Right renal cortex interstitium (tissue), 3 donors: ENCODE results near the gene MGMT. TPM values are rescaled to one million over a fixed set of nuclear protein-coding genes. Genes with fewer than 3 reads are reported as not detected.

Experiments
- DNase-seq, 3 donors: peaks; one replicate each; pipeline ENCODE4 v3.0.0-alpha.2; 2013; ENCODE audit warnings: low read depth in 3 of 3, low spot score in 2 of 3
- polyA plus RNA-seq, 3 donors: library from polyadenylated mRNA; unstranded; fragments of 120-200 nt; gene quantifications; one replicate each; pipeline ENCODE4 v1.2.1, GENCODE V29; 2013; ENCODE audit not compliant: insufficient read length in 3 of 3

The MGMT gene
- polyA plus RNA-seq, 3 donors, result 15.7 to 21.3 (median 18.3) TPM

DNA sequence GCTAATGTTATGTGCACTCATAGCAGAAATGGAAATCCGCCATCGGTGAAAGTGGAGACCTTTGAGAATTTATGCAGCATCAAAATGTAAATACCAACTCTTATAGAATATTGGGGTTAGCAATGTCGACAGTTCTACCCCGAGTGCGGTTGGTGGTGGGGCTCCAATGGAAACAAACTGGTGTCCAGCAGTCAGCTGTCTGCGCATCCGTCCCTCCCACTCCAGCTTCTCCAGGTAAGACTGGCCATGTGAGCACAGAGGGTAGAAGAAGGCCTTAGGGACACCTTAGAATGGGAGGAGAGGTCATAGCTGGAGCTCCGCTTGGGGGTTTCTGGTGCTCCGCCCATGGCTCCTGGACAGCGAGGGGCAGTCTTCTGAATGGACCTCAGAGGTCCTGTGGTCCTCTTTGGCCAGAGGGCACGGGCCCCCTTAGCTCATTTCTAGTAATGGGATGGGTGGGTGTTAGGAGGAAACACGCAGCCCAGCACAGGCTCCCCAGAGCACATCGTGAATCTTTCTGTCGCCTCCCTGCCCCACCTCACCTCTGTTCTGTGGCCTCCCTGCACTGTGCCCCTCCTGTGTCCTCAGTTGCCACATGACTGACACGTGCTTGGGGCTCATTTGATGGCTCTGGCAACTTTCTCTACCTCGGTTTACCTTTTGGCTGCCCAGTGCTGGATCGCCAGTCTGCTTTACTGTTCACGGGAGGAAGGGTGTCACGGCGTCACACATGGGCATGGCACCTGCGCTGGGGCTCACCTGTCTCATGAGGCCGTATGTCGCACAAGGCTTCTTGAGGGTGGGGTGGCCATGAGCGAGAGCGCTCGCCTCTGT, 50.0 kb downstream of the MGMT start:
- DNase-seq, result no peak

DNA sequence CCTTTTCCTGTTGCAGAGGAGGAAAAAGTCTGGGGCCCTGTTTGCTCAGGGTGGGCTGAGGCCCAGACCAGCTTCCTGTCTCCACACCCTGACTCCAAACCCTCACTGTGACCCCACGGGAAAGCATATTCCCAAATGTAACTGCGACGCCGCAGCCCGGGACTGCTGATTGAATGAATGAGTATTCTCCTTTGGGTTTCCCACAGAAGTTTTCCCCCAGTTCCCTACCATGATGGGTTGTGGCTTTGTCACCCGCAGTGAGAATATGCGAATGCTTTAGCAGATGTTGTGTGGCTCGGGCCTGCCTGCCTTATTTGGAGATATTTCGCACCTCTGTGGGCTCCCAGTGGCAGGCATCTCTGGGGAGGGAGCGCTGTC, 50.6 kb downstream of the MGMT start:
- no peak for DNase-seq

DNA sequence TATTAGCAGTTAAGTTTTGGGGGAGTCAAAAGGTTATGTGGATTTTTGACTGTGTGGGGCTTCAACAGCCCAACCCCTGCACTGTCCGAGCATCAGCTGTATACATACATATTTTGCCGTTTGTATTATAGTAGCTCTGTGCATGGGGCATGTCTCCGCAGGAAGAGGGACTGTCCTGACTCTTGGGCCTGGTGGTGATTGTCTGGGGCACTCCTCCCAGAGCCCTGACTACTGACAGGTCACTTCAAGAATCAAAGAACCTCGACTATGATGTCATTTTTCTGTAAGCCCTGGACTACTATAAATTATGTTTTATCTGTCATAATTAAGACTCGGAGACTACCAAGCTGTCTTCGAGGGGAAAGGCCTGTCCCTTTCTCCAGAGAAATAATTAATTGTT, 51.8 kb downstream of the MGMT start:
- DNase-seq, result no peak

DNA sequence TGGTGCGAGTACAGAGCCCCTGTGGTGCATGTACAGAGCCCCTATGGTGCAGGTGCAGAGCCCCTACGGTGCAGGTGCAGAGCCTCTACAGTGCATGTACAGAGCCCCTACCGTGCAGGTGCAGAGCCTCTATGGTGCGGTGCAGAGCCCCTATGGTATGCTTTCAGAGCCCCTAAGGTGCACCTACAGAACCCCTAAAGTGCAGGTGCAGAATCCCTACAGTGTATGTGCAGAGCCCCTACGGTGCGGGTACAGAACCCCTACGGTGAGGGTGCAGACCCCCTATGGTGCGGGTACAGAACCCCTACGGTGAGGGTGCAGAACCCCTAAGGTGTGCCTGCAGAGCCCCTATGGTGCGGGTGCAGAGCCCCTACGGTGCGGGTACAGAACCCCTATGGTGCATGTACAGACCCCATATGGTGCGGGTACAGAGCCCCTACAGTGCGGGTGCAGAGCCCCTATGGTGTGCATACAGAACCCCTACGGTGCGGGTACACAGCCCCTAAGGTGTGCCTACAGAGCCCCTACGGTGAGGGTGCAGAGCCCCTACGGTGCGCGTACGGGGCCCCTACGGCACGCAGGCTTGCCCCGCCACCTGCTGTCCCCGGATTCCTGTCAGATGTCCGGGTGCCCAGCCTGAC, 53.5 kb downstream of the MGMT start:
- DNase-seq, result no peak

DNA sequence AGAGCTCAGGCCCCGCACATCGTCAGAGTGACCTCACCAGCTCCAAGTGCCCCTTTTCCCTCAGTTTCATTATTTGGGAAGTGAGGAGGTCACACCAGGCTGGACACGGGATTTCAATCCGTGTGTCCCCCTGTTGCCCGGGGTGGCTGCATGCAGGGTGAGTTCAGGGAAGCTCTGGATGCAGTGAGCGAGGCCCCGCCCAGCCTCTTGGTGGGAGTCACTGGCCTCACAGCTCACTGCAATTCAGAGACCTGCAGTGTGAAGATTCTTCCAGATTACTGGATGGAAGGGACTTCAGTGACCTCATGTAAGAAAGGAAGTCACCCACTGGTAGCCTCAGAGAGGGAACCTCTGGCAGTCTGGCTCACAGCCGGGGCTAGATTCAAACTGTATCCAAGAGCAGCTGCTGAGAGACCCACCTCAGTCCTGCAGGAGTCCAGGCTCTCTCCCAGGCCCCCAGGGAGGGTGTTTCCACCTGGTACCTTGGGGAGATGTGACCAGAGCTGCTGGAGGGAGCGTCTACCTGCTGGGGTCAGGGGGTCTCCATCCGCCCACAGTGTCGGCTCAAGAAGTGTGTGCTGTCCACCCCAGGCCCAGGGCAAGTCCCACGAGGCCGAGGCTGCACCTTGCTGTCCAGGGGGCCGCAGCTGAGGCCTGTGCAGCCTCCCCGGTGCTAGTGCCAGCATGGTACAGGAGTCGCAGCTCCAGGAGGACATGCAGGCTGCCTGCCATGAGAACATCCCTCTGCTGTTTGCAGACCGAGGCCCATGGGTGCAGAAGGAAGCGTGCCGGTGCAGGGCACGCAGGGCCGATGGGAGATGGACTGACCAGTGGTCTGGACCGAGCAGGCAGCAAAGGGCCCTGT, 54.4 kb downstream of the MGMT start:
- no peak for DNase-seq

DNA sequence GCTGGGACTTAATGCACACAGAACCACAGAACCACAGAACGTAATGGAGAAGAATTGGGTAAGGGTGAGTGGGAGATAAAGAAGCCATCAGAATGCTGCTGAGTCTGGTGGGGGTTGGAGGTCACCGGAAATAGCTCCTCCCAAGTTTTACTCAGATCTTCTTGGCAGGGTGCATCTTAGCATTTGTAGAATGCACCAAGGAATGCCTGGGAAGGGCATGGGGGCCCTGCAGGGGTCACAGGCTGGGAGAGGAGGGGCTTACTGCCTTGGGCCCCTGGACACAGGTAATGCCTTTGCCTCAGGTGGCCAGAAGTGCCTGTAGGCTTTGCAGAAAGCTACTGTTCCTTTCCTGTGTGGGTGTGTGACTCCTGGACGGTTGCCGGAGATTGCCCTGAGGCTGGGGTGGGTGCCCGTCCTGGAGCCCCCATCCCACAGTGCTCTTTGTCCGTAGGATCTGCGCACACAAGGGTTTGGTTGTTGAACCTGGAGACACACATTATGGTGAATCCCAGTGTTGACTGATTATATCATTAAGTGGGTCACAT, 55.1 kb downstream of the MGMT start:
- no peak for DNase-seq

DNA sequence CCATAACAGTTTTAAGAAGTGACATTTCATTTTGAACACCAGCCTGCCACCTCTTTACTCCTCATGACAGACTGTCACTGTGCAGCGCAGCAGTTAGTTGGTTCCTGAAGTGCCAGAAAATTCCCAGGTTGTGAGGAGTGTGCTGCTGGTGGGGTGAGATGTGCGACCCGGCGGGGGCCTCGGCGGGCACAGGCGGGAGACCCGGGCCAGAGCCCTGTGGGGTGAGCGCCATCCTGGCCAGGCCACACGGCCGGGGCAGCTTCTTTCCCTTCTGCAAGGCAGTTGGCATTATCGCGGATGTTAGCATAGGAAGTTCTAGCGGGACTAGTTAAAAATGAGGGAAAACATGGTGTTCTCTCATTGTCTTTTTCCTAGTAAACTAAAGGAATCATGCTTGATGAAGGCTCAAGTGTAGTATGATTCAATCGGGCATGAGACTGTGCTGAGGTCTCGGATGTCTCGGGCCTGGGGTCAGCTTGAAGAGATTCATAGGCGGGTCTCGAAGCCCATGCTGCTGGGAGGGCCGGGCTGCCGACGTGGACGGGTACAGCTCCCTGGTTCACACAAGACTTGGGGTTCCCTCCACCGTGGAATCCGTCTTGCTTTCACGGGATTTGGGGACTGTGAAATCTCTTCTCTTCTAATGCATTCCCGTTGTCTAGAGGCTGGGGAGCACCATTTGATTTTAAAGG, 56.1 kb downstream of the MGMT start:
- no peak for DNase-seq

DNA sequence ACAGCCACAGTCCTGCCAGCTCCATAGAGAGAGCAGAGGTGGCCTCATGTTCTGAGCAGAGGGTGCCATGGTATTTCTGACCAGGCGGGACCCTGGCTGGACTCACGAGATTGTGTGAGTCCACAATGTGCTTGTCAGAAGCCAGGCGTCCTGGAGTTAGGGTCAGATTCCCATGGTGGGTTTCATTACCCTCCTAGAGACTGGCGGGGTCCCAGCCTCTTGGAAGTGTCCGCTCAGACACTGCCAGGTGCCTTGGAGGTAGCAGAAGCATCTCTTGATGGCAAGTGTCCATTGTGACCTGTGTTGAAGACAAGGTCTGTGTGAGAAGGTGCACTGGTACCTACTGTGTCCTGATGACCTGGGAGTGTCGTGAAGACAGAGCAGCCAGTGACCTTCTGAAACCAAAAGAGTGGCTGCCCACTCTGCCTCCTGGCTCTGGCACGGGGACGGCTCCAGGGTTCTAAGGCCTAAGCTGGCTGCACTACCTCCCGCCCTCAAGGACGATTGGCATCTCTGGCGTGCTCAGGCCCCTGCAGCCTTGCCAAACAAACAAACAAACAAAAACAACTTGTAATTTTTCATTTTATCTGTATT, 56.8 kb downstream of the MGMT start:
- no peak for DNase-seq

DNA sequence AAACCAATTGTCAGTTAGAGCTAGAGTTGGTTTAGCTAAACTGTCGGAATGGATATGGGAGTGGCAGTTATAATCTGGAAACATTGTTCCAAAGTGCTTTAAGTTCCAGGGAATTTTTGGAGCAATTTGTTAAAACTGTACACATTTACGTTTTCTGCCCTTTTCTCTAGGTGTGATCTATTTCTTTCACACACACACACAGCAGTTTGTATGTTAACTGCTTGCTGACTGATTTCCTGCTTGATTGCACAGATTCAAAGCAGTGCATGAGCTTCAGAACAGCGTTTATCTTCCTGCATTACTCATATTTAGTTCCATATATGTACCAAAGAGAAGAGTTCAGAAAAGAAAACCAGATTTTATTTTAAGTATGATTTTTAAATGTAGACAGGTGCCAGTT, 57.9 kb downstream of the MGMT start:
- no peak for DNase-seq

DNA sequence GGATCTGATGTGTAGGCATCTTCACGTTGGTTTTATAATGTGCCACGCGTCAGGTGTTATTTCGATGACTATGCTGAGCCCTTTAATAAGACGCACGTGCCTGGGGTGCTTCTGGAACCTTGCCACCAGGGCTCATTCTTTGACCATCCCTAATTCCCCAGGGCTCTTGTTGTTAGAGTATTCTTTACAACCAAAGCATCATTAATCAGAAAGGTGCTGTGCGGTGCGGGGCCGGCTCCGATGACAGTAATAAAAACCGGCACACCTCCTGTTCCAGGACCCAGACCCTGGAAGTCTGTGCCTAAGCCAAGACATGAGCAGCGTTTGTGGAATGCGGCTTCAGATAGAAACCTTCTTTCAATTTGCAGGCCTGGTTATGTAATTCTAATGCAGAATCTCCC, 58.4 kb downstream of the MGMT start:
- DNase-seq, result no peak

DNA sequence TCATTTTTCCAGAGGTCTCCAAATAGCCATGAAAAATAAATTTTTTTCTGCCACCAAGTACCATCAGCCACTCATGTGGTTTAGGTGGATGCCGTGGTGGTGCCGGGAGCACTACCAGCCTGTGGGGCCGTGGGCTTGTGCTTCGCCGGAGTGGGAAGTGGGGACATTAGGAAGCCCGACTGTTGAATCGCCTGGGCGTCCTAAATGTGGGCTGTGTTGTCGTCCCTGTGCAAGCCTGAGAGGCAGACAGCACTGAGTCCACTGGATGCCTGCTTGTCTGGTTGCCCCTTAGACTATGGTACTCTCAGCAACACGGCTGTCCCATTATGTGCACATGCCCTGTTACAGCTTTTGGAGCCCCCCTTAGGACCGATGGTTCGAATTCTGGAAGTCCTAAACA, 59.9 kb downstream of the MGMT start:
- no peak for DNase-seq

DNA sequence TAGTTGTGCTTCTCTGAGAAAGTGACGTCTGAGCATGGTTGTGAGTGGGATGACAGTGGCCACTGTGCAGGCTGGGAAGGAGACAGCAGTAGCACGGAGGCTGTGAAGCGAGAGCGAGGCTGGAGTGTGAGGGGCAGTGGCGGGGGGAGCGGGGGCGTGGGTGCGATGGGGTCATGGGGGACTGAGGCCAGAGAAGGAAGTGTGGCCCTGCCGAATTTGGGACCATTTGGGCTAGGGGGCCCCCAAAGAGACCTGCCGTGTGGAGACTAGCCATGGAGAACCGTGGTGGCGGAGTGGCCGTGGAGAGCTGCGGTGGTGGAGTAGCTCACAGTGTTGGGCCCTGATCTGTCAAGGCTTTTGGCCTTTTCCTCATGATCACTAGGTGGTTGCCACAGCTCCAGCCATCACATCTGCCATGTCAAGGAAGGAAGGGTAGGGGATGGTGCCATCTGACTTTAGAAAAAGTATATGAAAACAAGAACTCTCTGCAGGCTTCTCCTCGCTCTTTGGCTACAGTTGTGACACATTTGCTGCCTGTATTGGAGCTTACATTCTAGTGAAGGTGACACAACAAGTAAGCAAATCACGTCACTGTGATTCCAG, 61.4 kb downstream of the MGMT start:
- DNase-seq, result no peak

DNA sequence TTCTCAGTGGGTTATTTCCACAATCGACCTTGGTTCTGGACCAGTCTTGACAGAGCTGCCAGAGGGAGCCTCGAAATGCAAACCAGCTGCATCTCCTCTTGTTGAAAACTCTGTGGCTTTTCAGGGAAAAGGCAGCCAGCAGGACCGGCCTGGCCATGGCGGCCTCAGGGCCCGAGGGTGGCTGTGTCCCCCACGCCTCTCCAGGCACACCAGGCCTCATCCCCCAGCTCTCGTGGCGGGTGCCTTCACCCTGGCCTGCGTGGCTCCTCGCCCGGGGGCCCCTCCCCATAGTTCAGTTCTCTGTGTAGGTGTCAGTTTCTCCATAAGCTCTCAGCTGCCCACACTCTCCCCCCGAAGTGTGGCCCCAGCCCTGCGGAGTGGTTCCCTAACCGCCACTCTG, 63.5 kb downstream of the MGMT start:
- DNase-seq, result no peak

DNA sequence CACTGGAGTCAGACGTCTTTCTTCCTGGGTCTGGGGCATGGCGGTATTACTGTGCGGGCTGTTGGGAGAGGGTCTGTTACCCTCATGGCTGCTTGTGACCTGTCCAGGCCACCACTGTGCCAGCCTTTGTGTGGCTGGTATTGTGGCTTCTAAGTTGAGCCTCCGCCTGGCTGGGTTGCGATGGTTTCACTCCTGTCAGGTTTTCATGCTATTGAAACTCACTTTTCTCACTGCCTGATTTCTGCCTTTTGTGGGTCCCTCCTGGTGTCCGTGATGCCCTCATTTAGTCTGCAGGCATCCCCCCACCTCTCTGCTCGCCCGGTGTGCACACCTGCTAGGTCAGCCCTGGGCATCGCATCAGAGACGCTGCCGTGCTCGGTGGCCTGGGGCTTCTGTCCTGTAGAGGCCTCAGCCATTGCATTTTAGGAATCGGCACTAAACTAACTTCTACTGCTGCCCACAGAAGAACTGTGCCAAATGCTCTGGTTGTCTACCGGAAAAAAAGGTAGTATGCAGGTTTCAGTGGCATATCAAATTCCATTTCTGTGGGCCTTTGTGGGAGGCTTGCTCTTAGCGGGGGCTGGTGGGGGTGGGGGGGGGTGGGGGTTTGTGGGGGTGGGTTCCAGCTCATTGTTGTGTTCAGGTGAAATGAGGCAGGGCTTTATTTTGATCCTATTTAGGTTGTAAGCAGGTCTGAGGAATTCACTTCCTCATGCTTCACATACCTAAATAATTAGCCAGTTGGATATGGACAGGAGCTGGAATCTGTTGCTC, 64.3 kb downstream of the MGMT start:
- DNase-seq, result no peak

DNA sequence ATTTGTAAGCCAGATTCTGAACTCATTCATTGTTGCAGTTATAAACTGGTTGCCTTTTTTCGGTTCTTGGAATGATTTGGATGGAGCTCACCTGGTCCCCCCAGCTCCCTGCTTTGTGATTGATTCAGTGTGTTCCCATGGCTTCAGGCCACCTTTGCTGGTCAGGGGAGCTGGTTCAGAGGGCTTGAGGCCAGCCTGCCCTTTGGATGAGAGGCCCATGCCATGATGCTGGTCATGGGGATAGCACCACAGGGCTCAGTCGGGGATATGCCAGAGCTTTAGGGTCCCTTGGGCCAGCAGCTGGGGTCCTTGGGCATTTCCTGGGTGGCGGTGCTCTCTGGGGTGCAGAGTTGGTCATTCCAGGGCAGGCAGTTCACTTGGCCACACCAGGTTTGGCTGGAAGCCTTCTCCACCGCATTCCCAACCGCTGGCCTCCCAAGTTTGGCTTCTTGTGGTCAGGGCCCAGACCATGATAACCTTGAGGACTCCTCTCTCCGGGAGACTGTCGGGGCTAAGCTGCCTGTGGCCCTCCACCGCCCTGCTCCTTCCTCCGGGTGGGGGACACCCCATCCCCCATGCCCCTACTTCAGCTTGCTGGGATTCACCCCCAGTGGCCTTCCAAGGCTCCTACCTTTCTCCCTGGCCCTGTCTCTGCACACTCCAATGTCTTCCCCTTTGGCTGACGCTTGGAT, 65.1 kb downstream of the MGMT start:
- no peak for DNase-seq

DNA sequence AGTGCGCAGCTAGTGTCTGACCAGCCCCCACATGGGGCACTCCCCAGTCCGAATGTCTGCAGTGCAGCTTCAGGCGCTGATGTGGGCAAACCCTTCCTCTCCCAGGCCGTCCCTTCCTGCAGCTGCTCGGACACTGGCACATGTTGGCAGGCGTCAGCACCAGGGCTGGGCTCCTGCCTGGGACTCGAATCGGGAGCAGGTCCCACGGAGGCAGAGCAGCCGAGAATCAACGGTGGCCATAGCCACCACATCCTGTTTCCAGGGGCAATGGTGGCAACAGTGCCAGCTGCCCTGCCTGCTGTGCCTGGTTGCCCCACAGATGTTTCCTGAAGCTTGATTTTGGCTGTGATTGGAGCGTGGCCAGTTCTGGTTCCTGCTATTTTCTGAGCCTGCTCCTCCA, 65.8 kb downstream of the MGMT start:
- DNase-seq, result no peak

DNA sequence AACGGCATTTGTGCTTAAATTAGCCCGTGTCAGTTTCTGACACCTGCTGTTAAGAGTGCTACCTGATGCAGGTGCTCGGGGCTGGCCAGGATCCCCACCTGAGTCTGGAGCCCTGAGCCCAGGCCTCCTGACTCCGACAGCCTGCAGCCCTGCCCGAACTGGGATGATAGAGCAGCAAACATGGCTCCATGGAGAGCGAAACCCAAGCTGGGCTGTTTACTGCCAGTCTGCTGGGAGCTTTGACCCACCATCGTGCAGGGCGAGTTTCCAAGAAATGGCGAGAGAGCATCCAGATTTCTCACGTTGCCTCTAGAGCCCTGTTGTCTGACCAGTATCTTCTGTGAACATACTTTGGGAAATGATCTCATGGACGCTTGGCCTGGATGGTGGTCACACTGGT, 66.2 kb downstream of the MGMT start:
- no peak for DNase-seq

DNA sequence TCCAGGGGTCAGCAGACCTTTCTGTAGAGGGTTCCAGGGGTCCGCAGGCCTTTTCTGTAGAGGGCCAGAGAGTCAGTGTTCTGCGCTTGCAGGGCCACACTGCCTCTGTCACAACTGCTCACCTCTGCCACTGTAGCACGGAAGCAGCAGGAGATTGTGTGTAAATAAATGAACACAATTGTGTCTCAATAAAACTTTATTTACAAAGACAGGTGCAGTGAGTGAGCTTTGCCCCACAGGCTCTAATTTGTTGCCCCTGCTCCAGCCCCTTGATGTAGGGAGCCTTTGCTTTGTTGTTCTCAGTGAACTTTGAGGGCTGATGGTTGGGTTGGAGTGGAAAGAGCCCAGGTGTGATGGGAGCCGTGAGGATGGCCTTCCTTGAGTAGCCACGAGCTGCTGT, 67.8 kb downstream of the MGMT start:
- DNase-seq, result no peak

DNA sequence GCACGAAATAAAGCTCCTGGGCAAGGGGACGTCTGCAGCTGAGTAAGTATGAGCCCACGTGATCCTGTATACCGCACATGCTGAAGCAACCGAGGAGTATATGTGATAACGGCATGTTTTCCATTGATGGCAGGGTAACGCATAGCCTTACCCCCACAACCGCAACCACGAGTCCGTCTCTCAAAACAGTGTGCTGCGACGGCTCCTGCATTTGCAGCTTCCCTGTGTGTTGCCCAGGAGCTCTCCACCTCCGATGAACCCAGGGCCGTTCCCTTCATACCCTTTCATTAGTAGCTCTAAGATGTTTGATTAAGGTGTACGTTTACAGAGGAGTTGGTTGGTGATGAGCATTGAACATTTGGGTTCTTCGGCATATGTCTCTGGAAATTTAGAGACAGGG, 69.3 kb downstream of the MGMT start:
- no peak for DNase-seq
